NCI-H1694 (cell line): Measurements from ENCODE around the gene RAB40B.
A peak's percentile ranks its signal among the peaks of the same experiment; 100 is the strongest.

Experiments
- DNase-seq: peaks from one replicate; lab custom pipeline; 2025; lab: John Stamatoyannopoulos, UW

RAB40B gene

GRCh38 chr17:82692268-82692667, 6.2 kb downstream of the RAB40B start:
- DNase-seq: no peak

GRCh38 chr17:82691714-82692113, 6.8 kb downstream of the RAB40B start:
- DNase-seq: no peak

- no peak for DNase-seq
Measured at GRCh38 chr17:82690786-82691489, 7.6 kb downstream of the RAB40B start.

- DNase-seq: no peak
Measured at GRCh38 chr17:82689077-82689476, 9.4 kb downstream of the RAB40B start.

- DNase-seq: no peak
Measured at GRCh38 chr17:82687871-82688270, 10.6 kb downstream of the RAB40B start.

- DNase-seq: no peak
Measured at GRCh38 chr17:82687375-82687861, 11.1 kb downstream of the RAB40B start.

- DNase-seq: no peak
Measured at GRCh38 chr17:82686366-82687324, 11.9 kb downstream of the RAB40B start.

GRCh38 chr17:82685291-82685690, 13.2 kb downstream of the RAB40B start:
- DNase-seq: no peak

- DNase-seq: no peak
Measured at GRCh38 chr17:82684228-82684841, 14.2 kb downstream of the RAB40B start.

- DNase-seq: no peak
Measured at GRCh38 chr17:82683534-82683933, 15.0 kb downstream of the RAB40B start.

- no peak for DNase-seq
Measured at GRCh38 chr17:82681547-82681946, 17.0 kb downstream of the RAB40B start.

GRCh38 chr17:82679586-82680465, 18.7 kb downstream of the RAB40B start:
- no peak for DNase-seq

GRCh38 chr17:82678265-82678891, 20.1 kb downstream of the RAB40B start:
- no peak for DNase-seq

GRCh38 chr17:82677353-82677925, 21.1 kb downstream of the RAB40B start:
- no peak for DNase-seq

- no peak for DNase-seq
Measured at GRCh38 chr17:82675476-82676245, 22.8 kb downstream of the RAB40B start.

GRCh38 chr17:82674656-82675475, 23.6 kb downstream of the RAB40B start:
- no peak for DNase-seq

- DNase-seq: no peak
Measured at GRCh38 chr17:82670661-82671450, 27.6 kb downstream of the RAB40B start.

GRCh38 chr17:82668631-82669099, 29.8 kb downstream of the RAB40B start:
- peak; percentile 72 for DNase-seq
